SK-N-MC (cell line): ENCODE results near the gene NAB2.

ENCODE experiments used
- DNase-seq: peaks from one replicate; pipeline ENCODE4 v3.0.0-alpha.2; 2011; ENCODE audit warnings: low read depth, low spot score
- H3K27ac ChIP-seq: fragments of 200-600 bp; sonication (generic); 2 replicates; pipeline ENCODE4 v1.5.1; 2016; ENCODE audit warnings: mixed run types
- H3K36me3 ChIP-seq: fragments of 200-600 bp; sonication (generic); 2 replicates; pipeline ENCODE4 v1.6.1; 2017; ENCODE audit warnings: antibody characterized with exemption, low read length, mixed read lengths; ENCODE audit not compliant: insufficient read depth
- H3K4me3 ChIP-seq: fragments of 200-600 bp; sonication (generic); 2 replicates; pipeline ENCODE4 v1.5.1; 2016
- H3K9ac ChIP-seq: fragments of 200-600 bp; sonication (generic); 2 replicates; pipeline ENCODE4 v1.8.0; 2017; ENCODE audit warnings: mixed run types, mixed read lengths; ENCODE audit not compliant: insufficient read length
- H3K9me3 ChIP-seq: fragments of 200-600 bp; sonication (generic); 2 replicates; pipeline ENCODE4 v1.6.1; 2017; ENCODE audit warnings: low read depth, mild to moderate bottlenecking, antibody characterized with exemption, low read length, moderate library complexity, mixed read lengths
- EZH2 ChIP-seq: fragments of 200-600 bp; sonication (generic); IDR thresholded peaks from one replicate; pipeline ENCODE4 v1.6.1; 2017; ENCODE audit warnings: antibody characterized with exemption
- FOXP2 ChIP-seq: optimal IDR thresholded peaks from 2 replicates; pipeline ENCODE3; 2011; ENCODE audit warnings: mild to moderate bottlenecking, moderate library complexity; ENCODE audit not compliant: insufficient read depth; ENCODE audit errors: extremely low read length, control extremely low read depth
- POLR2AphosphoS5 ChIP-seq: IDR thresholded peaks from 2 replicates; pipeline ENCODE4 v1.6.1; 2012; ENCODE audit warnings: mild to moderate bottlenecking, low read depth, low read length, borderline replicate concordance

Gene NAB2

GRCh38 chr12:57078519-57079404 lies 10.2 kb upstream of the NAB2 start, which contains the start of gene NEMP1:
Gene NEMP1 (minus strand): TSS chr12:57078791. CDS start chr12:57078745, 46 bp downstream.
- H3K9me3 ChIP-seq: no peaks in the 10 kb centered on the region
- peak within 1 kb of the TSS; percentile 93 for H3K27ac ChIP-seq
- H3K9ac ChIP-seq: peak within 1 kb of the TSS; percentile 97
- peak; percentile 100 for DNase-seq
- peak; percentile 81 for TF ChIP-seq POLR2AphosphoS5
- peak; percentile 64 for TF ChIP-seq FOXP2
- TF ChIP-seq EZH2: no peak
- H3K36me3 ChIP-seq: peaks cover 5% of the 10 kb centered on the region; the same call in 1 of the 2 replicates
- H3K4me3 ChIP-seq: peak within 1 kb of the TSS; percentile 97

DNA sequence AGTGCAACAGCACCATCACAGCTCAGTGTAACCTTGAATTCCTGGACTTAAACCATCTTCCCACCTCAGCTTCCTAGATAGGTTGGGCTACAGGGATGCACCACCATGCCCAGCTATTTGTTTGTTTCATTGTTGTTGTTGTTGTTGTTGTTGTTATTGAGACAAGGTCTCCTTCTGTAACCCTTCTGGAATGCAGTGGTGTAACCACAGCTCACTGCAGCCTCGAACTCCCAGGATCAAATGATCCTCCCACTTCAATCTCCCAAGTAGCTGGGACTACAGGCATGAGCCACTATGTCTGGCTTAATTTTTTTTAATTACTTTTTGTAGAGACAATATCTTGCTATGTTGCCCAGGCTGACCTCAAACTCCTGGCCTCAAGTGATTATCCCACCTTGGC lies 9.1 kb upstream of the NAB2 start:
- Histone ChIP-seq H3K4me3 (no peak overlapping the region), H3K9ac (peak overlapping the region; percentile 94), H3K9me3 (no peaks in the 10 kb centered on the region), H3K36me3 (peaks cover 3% of the 10 kb centered on the region; the same call in 1 of the 2 replicates), H3K27ac (no peak overlapping the region)
- TF ChIP-seq FOXP2 (no peak), POLR2AphosphoS5 (no peak), EZH2 (no peak)
- DNase-seq: no peak

- Histone ChIP-seq H3K36me3 (no peaks in the 10 kb centered on the region), H3K27ac (no peak overlapping the region), H3K4me3 (no peak overlapping the region), H3K9me3 (no peaks in the 10 kb centered on the region), H3K9ac (no peak overlapping the region)
- DNase-seq: no peak
- TF ChIP-seq FOXP2: no peak
- TF ChIP-seq EZH2: no peak
- TF ChIP-seq POLR2AphosphoS5: no peak
Observed at GRCh38 chr12:57080855-57081254, 8.1 kb upstream of the NAB2 start.

DNA sequence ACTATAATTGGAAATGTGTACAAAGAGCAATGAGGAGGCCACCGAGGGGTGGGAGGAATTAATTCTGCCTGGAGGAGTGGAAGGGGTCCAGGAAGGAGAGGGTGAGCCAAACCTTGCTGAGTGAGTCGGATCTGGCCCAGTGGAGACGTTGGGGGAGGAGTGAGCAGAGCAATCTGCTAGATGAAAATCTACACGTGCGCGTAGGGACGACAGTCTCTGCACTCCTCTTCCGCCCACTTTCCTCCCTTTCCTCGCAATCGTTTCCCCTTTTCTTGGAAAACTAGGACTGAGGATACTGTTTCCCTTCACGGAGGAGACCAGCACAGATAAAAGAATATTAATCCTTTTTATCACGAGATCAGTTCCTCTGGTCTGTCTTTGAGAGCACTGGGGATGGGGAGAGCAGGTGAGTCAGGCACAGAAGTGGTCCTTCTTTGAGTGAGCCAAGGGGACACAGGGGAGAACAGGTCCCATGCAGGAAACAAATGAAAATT lies 2.9 kb upstream of the NAB2 start:
- no peak for DNase-seq
- TF ChIP-seq POLR2AphosphoS5: peak; percentile 72
- no peak for TF ChIP-seq EZH2
- Histone ChIP-seq H3K9me3 (no peaks in the 10 kb centered on the region), H3K36me3 (peaks cover 6% of the 10 kb centered on the region; the same call in 1 of the 2 replicates), H3K4me3 (peak overlapping the region; percentile 94), H3K27ac (peak overlapping the region; percentile 100), H3K9ac (peak overlapping the region; percentile 97)

- Histone ChIP-seq H3K9me3 (no peaks in the 10 kb centered on the region), H3K36me3 (peaks cover 11% of the 10 kb centered on the region; the same call in 1 of the 2 replicates), H3K27ac (peak overlapping the region; percentile 100), H3K9ac (peak overlapping the region; percentile 97), H3K4me3 (peak overlapping the region; percentile 94)
- no peak for TF ChIP-seq FOXP2
- no peak for TF ChIP-seq EZH2
- no peak; the same call in 1 of the 2 replicates for TF ChIP-seq POLR2AphosphoS5
- no peak for DNase-seq
Observed at GRCh38 chr12:57086493-57087009, 2.4 kb upstream of the NAB2 start.

- H3K27ac ChIP-seq: peak overlapping the region; percentile 100
- H3K9ac ChIP-seq: peak overlapping the region; percentile 97
- H3K36me3 ChIP-seq: peaks cover 17% of the 10 kb centered on the region; the same call in 1 of the 2 replicates
- peak overlapping the region; percentile 94 for H3K4me3 ChIP-seq
- H3K9me3 ChIP-seq: no peaks in the 10 kb centered on the region
- TF ChIP-seq POLR2AphosphoS5 (peak; percentile 64), FOXP2 (no peak), EZH2 (no peak)
- peak; percentile 79 for DNase-seq
Observed at GRCh38 chr12:57087010-57087690, 1.8 kb upstream of the NAB2 start.

GRCh38 chr12:57087691-57088353 lies 1.1 kb upstream of the NAB2 start:
- Histone ChIP-seq H3K4me3 (peak overlapping the region; percentile 94), H3K27ac (peak overlapping the region; percentile 100), H3K36me3 (peaks cover 24% of the 10 kb centered on the region), H3K9ac (peak overlapping the region; percentile 97), H3K9me3 (no peaks in the 10 kb centered on the region)
- peak; percentile 89 for DNase-seq
- TF ChIP-seq POLR2AphosphoS5 (peak; percentile 75), EZH2 (no peak)
